ENCODE measurements around the gene STAT4.

GRCh38 chr2:191151331-191151730, 537 bp upstream of the STAT4 start:
- TF ChIP-seq POLR2AphosphoS5 (IDR thresholded peaks at IDR 0.05) (no peak), POLR2A (IDR thresholded peaks at IDR 0.05) (no peak)
- TF ChIP-seq, protein P1, sequence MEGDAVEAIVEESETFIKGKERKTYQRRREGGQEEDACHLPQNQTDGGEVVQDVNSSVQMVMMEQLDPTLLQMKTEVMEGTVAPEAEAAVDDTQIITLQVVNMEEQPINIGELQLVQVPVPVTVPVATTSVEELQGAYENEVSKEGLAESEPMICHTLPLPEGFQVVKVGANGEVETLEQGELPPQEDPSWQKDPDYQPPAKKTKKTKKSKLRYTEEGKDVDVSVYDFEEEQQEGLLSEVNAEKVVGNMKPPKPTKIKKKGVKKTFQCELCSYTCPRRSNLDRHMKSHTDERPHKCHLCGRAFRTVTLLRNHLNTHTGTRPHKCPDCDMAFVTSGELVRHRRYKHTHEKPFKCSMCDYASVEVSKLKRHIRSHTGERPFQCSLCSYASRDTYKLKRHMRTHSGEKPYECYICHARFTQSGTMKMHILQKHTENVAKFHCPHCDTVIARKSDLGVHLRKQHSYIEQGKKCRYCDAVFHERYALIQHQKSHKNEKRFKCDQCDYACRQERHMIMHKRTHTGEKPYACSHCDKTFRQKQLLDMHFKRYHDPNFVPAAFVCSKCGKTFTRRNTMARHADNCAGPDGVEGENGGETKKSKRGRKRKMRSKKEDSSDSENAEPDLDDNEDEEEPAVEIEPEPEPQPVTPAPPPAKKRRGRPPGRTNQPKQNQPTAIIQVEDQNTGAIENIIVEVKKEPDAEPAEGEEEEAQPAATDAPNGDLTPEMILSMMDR (IDR thresholded peaks at IDR 0.05), result no peak

Data from transverse colon (tissue), 4 donors.